GM21528 (cell line): ENCODE data around the gene CYP17A1.
"Not testable (repeated sequence)": the region's sequence is repeated elsewhere in the genome, so short reads cannot be mapped to it uniquely, and the experiment has no call there.

Source experiments
- ATAC-seq: cut with Tn5 transposase; IDR thresholded peaks from one replicate; pipeline ENCODE4 v1.9.1; 2021; ENCODE audit warnings: mild to moderate bottlenecking, moderate library complexity; ENCODE audit not compliant: unreplicated experiment, low FRiP score

Gene CYP17A1

DNA sequence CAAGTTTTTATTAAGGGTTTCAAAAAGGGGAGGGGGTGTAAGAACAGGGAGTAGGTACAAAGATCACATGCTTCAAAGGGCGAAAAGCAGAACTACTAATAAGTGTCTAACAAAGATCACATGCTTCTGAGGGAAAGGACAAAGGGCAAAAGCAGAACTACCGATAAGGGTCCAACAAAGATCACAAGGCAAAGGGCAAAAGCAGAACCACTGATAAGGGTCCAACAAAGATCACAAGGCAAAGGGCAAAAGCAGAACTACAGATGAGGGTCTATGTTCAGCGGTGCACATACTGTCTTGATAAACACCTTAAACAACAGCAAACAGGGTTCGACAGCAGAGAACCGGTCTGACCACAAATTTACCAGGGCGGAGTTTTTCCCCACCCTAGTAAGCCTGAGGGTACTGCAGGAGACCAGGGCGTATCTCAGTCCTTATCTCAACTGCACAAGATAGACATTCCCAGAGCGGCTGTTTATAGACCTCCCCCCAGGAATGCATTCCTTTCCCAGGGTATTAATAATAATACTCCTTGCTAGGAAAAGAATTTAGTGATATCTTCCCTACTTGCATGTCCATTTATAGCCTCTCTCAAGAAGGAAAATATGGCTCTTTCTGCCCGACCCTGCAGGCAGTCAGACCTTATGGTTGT is 1.2 kb upstream of the CYP17A1 start:
- not testable (repeated sequence) for ATAC-seq

DNA sequence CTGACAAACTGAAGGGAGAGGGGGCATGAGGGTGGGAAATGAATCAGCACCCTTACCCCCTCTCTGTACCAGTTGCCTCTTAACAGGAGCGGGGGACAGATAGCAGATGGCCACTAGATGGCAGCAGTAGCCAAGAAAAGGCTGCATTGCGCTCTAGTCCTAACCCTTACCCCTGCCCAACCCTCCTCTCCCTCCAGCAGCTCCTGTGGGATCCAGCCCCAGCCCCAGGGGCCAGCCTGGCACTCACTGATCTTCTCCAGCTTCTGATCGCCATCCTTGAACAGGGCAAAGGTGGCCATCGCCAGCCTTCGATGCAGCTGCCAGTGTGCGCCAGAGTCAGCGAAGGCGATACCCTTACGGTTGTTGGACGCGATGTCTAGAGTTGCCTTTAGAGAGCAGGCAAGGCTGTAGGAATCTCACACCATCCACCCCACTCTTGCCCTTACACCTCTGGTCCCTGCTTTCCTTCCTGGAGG is 2.2 kb downstream of the CYP17A1 start:
- no peak for ATAC-seq

DNA sequence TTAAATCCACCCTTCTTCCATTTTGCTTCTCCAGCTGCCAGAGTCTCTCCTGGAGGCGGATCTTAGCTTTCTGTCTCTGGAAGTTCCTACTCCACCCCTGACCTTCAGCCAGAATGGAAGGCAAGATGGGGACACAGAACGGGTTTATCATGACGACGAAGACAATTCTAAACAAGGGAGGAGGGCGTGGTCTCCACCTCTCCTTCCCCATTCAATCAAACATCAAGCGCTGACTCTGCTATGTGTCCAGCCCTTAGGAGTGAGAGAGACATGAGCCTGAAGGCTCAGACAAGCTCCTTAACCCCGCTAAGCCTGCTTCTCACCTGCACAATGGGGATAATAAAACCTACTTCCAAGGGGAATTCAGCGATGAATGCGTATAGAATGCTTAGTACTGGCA is 3.1 kb downstream of the CYP17A1 start:
- ATAC-seq = no peak

- no peak for ATAC-seq
Measured at GRCh38 chr10:102832987-102833386, 4.2 kb downstream of the CYP17A1 start.

DNA sequence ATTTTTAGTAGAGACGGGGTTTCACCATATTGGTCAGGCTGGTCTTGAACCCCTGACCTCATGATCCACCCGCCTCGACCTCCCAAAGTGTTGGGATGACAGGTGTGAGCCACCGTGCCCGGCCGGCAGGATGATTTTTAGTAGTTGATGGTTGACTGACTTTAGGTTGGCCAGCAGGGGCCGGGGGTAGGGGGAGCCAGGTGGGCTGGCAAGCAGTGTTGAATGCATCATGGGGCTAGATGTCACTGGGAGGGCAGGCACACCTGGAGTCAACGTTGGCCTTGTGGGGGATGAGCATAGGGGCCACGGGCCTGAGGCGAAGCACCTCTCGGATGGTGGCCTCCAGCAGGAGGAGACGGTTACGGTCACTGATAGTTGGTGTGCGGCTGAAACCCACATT is 5.0 kb downstream of the CYP17A1 start:
- ATAC-seq = no peak

DNA sequence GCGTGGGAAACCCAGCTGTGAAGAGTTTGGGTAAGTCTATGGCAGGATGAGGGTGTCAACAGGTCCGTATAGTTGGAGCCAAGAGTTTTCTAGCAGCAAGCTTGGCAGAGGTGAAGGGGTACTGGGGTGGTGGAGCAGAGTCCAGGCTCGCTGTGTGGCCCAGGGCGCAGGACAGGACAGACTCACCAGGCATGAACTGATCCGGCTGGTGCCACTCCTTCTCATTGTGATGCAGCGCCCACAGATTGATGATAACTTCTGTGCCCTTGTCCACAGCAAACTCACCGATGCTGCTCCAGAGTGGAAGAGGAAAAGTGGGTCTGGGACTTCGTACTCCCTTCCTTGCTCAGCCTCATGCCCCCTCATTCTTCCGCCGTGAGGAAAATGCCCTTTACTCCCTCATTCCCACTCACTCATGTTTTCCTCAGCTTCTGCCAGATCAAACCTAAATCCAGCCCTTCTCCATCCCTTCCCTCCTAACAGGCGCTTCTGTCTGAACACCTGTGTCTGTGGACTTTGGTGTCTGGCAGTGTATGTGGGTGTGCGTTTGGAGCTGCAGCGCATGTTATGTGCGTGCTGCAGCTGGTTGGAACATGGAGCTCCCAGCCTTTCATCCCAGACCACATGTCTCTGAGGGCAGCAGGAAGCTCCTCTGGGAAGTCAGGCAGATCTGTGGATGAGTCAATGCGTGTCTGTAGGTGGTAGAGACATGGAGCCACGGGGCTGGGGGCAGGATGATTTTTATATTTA is 5.7 kb downstream of the CYP17A1 start:
- no peak for ATAC-seq

GRCh38 chr10:102827597-102827975 is 9.6 kb downstream of the CYP17A1 start:
- ATAC-seq = no peak

DNA sequence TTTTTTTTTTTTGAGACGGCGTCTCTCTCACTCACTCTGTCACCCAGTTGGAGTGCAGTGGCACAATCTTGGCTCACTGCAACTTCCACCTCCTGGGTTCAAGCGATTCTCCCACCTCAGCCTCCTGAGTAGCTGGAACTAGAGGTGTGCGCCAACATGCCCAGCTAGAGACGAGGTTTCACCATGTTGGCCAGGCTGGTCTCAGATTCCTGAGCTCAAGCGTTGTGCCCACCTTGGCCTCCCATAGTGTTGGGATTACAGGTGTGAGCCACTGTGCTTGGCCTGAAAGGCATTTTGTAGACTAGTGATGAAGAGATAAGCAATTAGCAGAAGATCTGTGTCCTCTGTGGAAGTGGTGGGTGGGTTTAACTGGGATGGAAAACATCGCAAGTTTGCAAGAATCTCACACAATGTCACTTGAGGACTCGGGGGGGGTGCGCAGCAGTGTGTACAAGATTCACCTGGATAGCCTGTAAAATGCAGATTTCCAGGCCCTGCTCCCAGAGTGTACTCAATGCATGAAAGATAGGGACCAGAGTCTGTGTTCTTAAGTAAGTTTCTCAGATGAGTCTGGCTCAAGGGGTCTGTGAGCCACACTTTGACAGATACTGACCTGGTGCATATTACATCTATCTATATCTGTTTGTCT is 10.9 kb downstream of the CYP17A1 start:
- no peak for ATAC-seq

- no peak for ATAC-seq
Measured at GRCh38 chr10:102824664-102825063, 12.5 kb downstream of the CYP17A1 start.

DNA sequence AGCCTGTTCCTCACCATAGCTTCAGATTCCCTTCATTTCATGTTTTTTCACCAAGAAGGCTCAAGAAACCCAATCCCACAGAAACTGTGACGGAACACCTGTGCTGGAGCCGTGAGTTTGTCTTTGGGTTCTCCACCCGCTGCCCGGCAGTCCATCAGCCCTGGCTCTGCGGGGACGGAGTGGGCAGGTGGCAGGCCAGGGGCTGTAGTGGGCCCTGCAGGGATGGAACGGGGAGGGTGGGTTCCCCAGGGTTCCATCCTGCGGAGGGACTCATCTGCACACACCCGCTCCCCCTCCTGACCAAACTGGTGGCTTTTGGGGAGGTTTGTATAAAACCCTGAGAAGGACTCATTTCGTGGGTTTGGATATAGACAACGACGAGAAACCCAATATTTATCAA is 15.0 kb downstream of the CYP17A1 start:
- no peak for ATAC-seq

- not testable (repeated sequence) for ATAC-seq
Measured at GRCh38 chr10:102820008-102820407, 17.2 kb downstream of the CYP17A1 start.

GRCh38 chr10:102819054-102819453 is 18.2 kb downstream of the CYP17A1 start:
- ATAC-seq = no peak

DNA sequence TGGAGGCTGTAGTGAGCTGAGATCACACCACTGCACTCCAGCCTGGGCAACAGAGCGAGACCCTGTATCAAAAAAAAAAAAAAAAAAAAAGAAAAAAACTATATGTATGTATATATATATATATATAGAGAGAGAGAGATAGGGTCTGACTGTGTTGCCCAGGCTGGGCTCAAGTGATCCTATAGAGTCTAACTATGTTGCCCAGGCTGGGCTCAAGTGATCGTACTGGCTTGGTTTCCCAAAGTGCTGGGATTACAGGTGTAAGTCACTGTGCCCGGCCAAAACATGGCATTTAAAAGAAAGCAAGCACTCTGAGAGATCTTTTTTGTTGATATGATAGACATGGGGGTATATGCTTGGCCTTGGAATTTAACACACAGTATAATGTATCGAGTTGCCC is 20.0 kb downstream of the CYP17A1 start:
- ATAC-seq = no peak

- ATAC-seq = no peak
Measured at GRCh38 chr10:102815790-102816549, 21.2 kb downstream of the CYP17A1 start.

DNA sequence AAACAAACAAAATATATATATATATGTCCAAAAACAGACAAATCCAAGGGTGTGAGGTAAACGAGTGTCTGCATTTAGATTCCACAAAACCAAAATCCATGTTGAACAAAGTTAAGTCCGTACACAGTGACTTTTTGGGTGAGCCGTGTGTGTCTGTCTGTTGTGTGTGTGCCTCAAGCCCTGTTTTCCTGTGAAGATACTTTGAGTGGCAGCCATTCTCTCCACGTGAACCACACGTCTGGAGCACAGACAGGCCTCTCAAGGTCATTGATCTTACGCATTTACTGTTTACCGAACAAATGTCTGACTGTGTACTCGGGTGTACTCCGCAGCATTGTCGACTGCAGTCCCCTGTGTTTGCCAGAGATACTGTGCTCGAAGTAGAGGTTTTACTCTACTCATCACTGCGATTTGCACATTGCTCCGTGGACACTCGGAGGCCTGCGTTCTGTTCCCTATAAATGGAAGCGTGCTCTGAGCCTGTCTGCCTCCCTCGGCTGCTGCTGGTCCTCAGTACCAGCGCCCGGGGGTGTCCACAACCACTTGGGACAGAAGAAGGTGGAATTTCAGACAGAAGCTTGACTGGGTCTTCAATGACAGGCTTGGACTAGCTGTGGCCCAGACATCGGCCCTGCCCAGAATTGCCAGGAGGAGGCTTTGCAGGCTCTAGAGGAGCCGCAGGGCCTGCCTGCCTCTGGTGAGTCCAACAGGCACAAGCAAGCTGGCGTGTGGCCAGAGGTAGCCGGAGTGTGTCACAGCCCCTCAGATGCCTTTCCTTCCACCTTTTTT is 22.1 kb downstream of the CYP17A1 start:
- no peak for ATAC-seq

DNA sequence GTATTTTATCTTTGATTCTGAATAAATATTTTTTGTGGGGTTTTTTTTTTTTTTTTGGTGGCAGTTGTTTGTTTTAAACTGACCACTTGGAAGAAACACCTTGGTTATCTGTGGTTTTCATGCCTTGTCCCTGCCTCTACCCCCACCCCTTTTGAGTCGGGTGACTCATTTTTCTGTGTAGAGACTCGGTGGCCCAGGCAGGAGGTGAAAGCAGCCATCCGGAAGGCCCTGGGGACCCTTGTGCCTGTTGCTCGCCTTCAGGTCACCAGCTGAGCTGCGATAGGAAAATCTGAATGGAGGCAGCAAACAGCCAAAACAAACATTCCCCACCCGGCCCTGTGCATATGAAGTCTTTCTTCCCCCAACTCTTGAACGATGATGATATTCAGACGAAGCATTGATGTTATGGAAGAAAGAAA is 22.8 kb downstream of the CYP17A1 start:
- no peak for ATAC-seq

GRCh38 chr10:102813734-102814452 is 23.3 kb downstream of the CYP17A1 start:
- ATAC-seq = no peak

- ATAC-seq = no peak
Measured at GRCh38 chr10:102813017-102813541, 24.1 kb downstream of the CYP17A1 start.

DNA sequence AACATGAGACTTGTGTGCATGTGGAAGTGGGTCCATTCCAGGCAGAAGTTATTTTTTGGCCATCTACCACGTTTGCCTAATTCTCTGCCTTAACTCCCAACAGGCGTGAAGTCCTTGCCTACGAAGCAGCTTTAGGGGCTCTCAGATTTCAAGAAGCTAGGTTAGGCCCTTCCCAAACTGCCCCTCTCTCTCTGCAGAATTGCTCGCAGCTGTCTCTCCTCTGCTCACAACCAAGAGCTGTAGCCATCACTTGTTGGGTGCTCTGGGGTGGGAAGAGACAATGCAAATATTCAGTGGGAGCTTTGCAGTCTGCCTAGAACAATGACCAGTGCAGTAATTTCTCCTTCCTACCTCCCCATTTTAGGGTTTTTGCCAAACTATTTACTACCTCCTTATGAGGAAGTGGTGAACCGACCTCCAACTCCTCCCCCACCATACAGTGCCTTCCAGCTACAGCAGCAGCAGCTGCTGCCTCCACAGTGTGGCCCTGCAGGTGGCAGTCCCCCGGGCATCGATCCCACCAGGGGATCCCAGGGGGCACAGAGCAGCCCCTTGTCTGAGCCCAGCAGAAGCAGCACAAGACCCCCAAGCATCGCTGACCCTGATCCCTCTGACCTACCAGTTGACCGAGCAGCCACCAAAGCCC is 24.9 kb downstream of the CYP17A1 start:
- no peak for ATAC-seq
